GM23338 (cell line): ENCODE data around the gene SIL1. TPM values are rescaled to one million over a fixed set of nuclear protein-coding genes. Genes with fewer than 3 reads are reported as not detected.

Experiments
- ATAC-seq: fragments of 200-7000 bp; cut with Tn5 transposase; 3 replicates; pipeline ENCODE4 v1.9.1; 2020
- DNase-seq: peaks from one replicate; pipeline ENCODE4 v3.0.0-alpha.2; 2015; ENCODE audit warnings: low spot score
- H2AFZ ChIP-seq: fragments of 200-600 bp; sonication (generic); 2 replicates; pipeline ENCODE4 v1.8.0; 2016; ENCODE audit warnings: antibody characterized with exemption, mild to moderate bottlenecking, moderate library complexity
- H3F3A ChIP-seq: fragments of 200-600 bp; sonication (generic); replicated peaks from 2 replicates; pipeline ENCODE4 v1.8.0; 2017; ENCODE audit warnings: antibody characterized with exemption, mixed run types, low read depth
- H3K27ac ChIP-seq: fragments of 200-600 bp; sonication (generic); 2 replicates; pipeline ENCODE4 v1.6.1; 2016; ENCODE audit warnings: low read depth
- H3K27me3 ChIP-seq: fragments of 200-600 bp; sonication (generic); 2 replicates; pipeline ENCODE4 v1.8.0; 2016; ENCODE audit warnings: mild to moderate bottlenecking, mixed run types, moderate library complexity; ENCODE audit not compliant: insufficient read depth
- H3K36me3 ChIP-seq: fragments of 200-600 bp; sonication (generic); 2 replicates; pipeline ENCODE4 v1.8.0; 2016; ENCODE audit warnings: mild to moderate bottlenecking; ENCODE audit not compliant: insufficient read depth
- H3K4me1 ChIP-seq: fragments of 200-600 bp; sonication (generic); 2 replicates; pipeline ENCODE4 v1.8.0; 2016; ENCODE audit warnings: mild to moderate bottlenecking, moderate library complexity; ENCODE audit not compliant: insufficient read depth
- H3K4me2 ChIP-seq: fragments of 200-600 bp; sonication (generic); 2 replicates; pipeline ENCODE4 v1.7.1; 2017; ENCODE audit warnings: mixed run types
- H3K4me3 ChIP-seq: fragments of 200-600 bp; sonication (generic); 2 replicates; pipeline ENCODE4 v1.6.1; 2016; ENCODE audit warnings: mixed run types
- H3K79me2 ChIP-seq: fragments of 200-600 bp; sonication (generic); replicated peaks from 2 replicates; pipeline ENCODE4 v1.8.0; 2017; ENCODE audit warnings: mild to moderate bottlenecking; ENCODE audit not compliant: insufficient read depth
- H3K9me2 ChIP-seq: fragments of 200-600 bp; sonication (generic); 2 replicates; pipeline ENCODE4 v1.8.0; 2017; ENCODE audit not compliant: insufficient read depth
- H4K20me1 ChIP-seq: fragments of 200-600 bp; sonication (generic); replicated peaks from 2 replicates; pipeline ENCODE4 v1.8.0; 2017; ENCODE audit warnings: mild to moderate bottlenecking; ENCODE audit not compliant: insufficient read depth
- H3K27ac Mint-ChIP-seq: 2 replicates; pipeline ENCODE4 v1.8.0; 2020; ENCODE audit warnings: inconsistent platforms, mild to moderate bottlenecking, moderate library complexity, mixed read lengths
- H3K27me3 Mint-ChIP-seq: 3 replicates; pipeline ENCODE4 v1.8.0; 2022; ENCODE audit warnings: low read depth, mild to moderate bottlenecking, moderate library complexity, mixed read lengths, inconsistent platforms; ENCODE audit not compliant: insufficient read depth, poor library complexity
- H3K36me3 Mint-ChIP-seq: 3 replicates; pipeline ENCODE4 v1.8.0; 2021; ENCODE audit warnings: low read depth, mild to moderate bottlenecking, inconsistent platforms, moderate library complexity, mixed read lengths
- H3K4me1 Mint-ChIP-seq: 3 replicates; pipeline ENCODE4 v1.8.0; 2020; ENCODE audit warnings: mild to moderate bottlenecking, inconsistent platforms, mixed read lengths
- H3K4me3 Mint-ChIP-seq: 3 replicates; pipeline ENCODE4 v1.8.0; 2021; ENCODE audit warnings: moderate library complexity, mild to moderate bottlenecking, inconsistent platforms, mixed read lengths
- H3K9me3 Mint-ChIP-seq: 3 replicates; pipeline ENCODE4 v1.8.0; 2020; ENCODE audit warnings: moderate library complexity, mild to moderate bottlenecking, inconsistent platforms, mixed read lengths
- CREB1 ChIP-seq: fragments of 250-450 bp; sonication (Bioruptor Pico); IDR thresholded peaks from 2 replicates; pipeline ENCODE4 v1.5.0; 2020; ENCODE audit warnings: low read depth, mild to moderate bottlenecking, moderate library complexity
- ETS1 ChIP-seq: IDR thresholded peaks from 2 replicates; pipeline ENCODE4 v1.6.1; 2016; ENCODE audit warnings: antibody characterized with exemption
- EZH2 ChIP-seq: fragments of 200-600 bp; sonication (generic); IDR thresholded peaks from one replicate; pipeline ENCODE4 v1.8.0; 2017; ENCODE audit warnings: antibody characterized with exemption, mild to moderate bottlenecking, low read depth; ENCODE audit not compliant: unreplicated experiment
- EZH2phosphoT487 ChIP-seq: fragments of 200-600 bp; sonication (generic); IDR thresholded peaks from one replicate; pipeline ENCODE4 v1.8.1; 2018; ENCODE audit warnings: antibody characterized with exemption; ENCODE audit not compliant: unreplicated experiment
- JUNB ChIP-seq: IDR thresholded peaks from one replicate; pipeline ENCODE4 v1.6.1; 2016; ENCODE audit warnings: antibody characterized with exemption; ENCODE audit not compliant: unreplicated experiment
- NANOG ChIP-seq: IDR thresholded peaks from 2 replicates; pipeline ENCODE4 v1.6.1; 2016; ENCODE audit warnings: antibody characterized with exemption, borderline replicate concordance
- POLR2AphosphoS5 ChIP-seq: IDR thresholded peaks from 2 replicates; pipeline ENCODE4 v1.6.1; 2016; ENCODE audit warnings: antibody characterized with exemption, low read depth
- STAT1 ChIP-seq: IDR thresholded peaks from one replicate; pipeline ENCODE4 v1.6.1; 2016; ENCODE audit warnings: antibody characterized with exemption; ENCODE audit not compliant: unreplicated experiment
- ZNF114 ChIP-seq: fragments of 250-450 bp; sonication (Bioruptor Pico); IDR thresholded peaks from 2 replicates; pipeline ENCODE4 v1.5.0; 2020; ENCODE audit warnings: mild to moderate bottlenecking, moderate library complexity
- ZNF331 ChIP-seq: fragments of 250-450 bp; sonication (Bioruptor Pico); IDR thresholded peaks from 2 replicates; pipeline ENCODE4 v1.5.0; 2020; ENCODE audit warnings: low read depth, mild to moderate bottlenecking, moderate library complexity
- polyA plus RNA-seq: library from polyadenylated mRNA; unstranded; fragments of >200 nt; fragmentation: Nextera tagmentation; extraction: Ambion mirVana; gene quantifications from 2 replicates; pipeline ENCODE4 v1.2.1, GENCODE V29; 2016
- total RNA-seq: library from RNA; depleted of rRNA; stranded (reverse); fragments of >200 nt; shearing (Covaris generic); gene quantifications from 2 replicates; pipeline ENCODE4 v1.2.3, GENCODE V29; 2014
- TF ChIP-seq, protein P1 (sequence below): fragments of 250-450 bp; sonication (Bioruptor Pico); IDR thresholded peaks from 2 replicates; pipeline ENCODE4 v1.5.0; 2020; ENCODE audit warnings: mild to moderate bottlenecking, moderate library complexity
- TF ChIP-seq, protein P2 (sequence below): IDR thresholded peaks from one replicate; pipeline ENCODE4 v1.6.1; 2018; ENCODE audit warnings: antibody characterized with exemption; ENCODE audit not compliant: unreplicated experiment
- TF ChIP-seq, protein P3 (sequence below), 2 experiments: fragments of 200-600 bp in 1 of 2; sonication (generic) in 1 of 2; conservative IDR thresholded peaks; 2 replicates each; pipeline versions ENCODE4 v1.5.1 to v1.6.1; 2016 to 2017; ENCODE audit warnings: antibody characterized with exemption in 2 of 2, low read depth in 2 of 2, mild to moderate bottlenecking in 2 of 2, moderate library complexity in 1 of 2

Gene SIL1
- total and polyA plus RNA-seq, 2 experiments from 2014 or later = 5.5 to 5.9 TPM

DNA sequence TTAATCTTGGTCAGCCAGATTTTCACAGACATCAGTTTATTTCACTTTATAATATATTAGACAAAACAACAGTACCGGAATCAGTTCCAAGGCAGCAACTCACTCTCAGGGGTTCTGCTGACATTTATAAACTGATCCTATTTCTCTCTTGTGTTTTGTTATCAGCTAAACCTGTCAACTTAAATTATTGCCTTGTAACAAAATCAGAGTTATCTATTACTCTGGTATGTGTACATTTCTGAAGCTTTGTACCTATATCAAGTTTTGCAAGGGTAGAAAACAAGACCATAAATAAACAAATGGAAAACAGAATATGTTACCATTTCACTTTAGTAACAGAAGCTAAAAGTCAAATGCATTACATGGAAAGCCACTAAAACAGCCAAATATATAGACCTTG is 122.1 kb downstream of the SIL1 start:
- Histone ChIP-seq H3K4me2 (no peak overlapping the region), H3K36me3 (no peaks in the 10 kb centered on the region), H2AFZ (no peak overlapping the region), H3F3A (no peaks in the 10 kb centered on the region), H3K27me3 (no peaks in the 10 kb centered on the region), H3K4me1 (no peaks in the 10 kb centered on the region), H3K27ac (no peak overlapping the region), H3K9me2 (no peaks in the 10 kb centered on the region), H3K79me2 (no peaks in the 10 kb centered on the region), H3K4me3 (no peak overlapping the region), H4K20me1 (no peaks in the 10 kb centered on the region)
- Mint-ChIP-seq H3K27me3 (no peaks in the 10 kb centered on the region), H3K9me3 (no peaks in the 10 kb centered on the region), H3K4me3 (no peak overlapping the region), H3K36me3 (no peaks in the 10 kb centered on the region), H3K27ac (no peak overlapping the region), H3K4me1 (no peaks in the 10 kb centered on the region)
- DNase-seq = no peak
- no peak for ATAC-seq
- TF ChIP-seq EZH2 (no peak), JUNB (no peak), ZNF114 (CRISPR knock-in tag) (no peak), ETS1 (no peak), EZH2phosphoT487 (no peak), NANOG (no peak), CREB1 (CRISPR knock-in tag) (no peak), POLR2AphosphoS5 (no peak), STAT1 (no peak), ZNF331 (no peak)
- TF ChIP-seq, protein P1, sequence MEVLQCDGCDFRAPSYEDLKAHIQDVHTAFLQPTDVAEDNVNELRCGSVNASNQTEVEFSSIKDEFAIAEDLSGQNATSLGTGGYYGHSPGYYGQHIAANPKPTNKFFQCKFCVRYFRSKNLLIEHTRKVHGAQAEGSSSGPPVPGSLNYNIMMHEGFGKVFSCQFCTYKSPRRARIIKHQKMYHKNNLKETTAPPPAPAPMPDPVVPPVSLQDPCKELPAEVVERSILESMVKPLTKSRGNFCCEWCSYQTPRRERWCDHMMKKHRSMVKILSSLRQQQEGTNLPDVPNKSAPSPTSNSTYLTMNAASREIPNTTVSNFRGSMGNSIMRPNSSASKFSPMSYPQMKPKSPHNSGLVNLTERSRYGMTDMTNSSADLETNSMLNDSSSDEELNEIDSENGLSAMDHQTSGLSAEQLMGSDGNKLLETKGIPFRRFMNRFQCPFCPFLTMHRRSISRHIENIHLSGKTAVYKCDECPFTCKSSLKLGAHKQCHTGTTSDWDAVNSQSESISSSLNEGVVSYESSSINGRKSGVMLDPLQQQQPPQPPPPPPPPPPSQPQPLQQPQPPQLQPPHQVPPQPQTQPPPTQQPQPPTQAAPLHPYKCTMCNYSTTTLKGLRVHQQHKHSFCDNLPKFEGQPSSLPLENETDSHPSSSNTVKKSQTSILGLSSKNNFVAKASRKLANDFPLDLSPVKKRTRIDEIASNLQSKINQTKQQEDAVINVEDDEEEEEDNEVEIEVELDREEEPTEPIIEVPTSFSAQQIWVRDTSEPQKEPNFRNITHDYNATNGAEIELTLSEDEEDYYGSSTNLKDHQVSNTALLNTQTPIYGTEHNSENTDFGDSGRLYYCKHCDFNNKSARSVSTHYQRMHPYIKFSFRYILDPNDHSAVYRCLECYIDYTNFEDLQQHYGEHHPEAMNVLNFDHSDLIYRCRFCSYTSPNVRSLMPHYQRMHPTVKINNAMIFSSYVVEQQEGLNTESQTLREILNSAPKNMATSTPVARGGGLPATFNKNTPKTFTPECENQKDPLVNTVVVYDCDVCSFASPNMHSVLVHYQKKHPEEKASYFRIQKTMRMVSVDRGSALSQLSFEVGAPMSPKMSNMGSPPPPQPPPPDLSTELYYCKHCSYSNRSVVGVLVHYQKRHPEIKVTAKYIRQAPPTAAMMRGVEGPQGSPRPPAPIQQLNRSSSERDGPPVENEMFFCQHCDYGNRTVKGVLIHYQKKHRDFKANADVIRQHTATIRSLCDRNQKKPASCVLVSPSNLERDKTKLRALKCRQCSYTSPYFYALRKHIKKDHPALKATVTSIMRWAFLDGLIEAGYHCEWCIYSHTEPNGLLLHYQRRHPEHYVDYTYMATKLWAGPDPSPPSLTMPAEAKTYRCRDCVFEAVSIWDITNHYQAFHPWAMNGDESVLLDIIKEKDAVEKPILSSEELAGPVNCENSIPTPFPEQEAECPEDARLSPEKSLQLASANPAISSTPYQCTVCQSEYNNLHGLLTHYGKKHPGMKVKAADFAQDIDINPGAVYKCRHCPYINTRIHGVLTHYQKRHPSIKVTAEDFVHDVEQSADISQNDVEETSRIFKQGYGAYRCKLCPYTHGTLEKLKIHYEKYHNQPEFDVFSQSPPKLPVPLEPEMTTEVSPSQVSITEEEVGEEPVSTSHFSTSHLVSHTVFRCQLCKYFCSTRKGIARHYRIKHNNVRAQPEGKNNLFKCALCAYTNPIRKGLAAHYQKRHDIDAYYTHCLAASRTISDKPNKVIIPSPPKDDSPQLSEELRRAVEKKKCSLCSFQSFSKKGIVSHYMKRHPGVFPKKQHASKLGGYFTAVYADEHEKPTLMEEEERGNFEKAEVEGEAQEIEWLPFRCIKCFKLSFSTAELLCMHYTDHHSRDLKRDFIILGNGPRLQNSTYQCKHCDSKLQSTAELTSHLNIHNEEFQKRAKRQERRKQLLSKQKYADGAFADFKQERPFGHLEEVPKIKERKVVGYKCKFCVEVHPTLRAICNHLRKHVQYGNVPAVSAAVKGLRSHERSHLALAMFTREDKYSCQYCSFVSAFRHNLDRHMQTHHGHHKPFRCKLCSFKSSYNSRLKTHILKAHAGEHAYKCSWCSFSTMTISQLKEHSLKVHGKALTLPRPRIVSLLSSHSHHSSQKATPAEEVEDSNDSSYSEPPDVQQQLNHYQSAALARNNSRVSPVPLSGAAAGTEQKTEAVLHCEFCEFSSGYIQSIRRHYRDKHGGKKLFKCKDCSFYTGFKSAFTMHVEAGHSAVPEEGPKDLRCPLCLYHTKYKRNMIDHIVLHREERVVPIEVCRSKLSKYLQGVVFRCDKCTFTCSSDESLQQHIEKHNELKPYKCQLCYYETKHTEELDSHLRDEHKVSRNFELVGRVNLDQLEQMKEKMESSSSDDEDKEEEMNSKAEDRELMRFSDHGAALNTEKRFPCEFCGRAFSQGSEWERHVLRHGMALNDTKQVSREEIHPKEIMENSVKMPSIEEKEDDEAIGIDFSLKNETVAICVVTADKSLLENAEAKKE (CRISPR knock-in tag) = no peak
- TF ChIP-seq, protein P2, sequence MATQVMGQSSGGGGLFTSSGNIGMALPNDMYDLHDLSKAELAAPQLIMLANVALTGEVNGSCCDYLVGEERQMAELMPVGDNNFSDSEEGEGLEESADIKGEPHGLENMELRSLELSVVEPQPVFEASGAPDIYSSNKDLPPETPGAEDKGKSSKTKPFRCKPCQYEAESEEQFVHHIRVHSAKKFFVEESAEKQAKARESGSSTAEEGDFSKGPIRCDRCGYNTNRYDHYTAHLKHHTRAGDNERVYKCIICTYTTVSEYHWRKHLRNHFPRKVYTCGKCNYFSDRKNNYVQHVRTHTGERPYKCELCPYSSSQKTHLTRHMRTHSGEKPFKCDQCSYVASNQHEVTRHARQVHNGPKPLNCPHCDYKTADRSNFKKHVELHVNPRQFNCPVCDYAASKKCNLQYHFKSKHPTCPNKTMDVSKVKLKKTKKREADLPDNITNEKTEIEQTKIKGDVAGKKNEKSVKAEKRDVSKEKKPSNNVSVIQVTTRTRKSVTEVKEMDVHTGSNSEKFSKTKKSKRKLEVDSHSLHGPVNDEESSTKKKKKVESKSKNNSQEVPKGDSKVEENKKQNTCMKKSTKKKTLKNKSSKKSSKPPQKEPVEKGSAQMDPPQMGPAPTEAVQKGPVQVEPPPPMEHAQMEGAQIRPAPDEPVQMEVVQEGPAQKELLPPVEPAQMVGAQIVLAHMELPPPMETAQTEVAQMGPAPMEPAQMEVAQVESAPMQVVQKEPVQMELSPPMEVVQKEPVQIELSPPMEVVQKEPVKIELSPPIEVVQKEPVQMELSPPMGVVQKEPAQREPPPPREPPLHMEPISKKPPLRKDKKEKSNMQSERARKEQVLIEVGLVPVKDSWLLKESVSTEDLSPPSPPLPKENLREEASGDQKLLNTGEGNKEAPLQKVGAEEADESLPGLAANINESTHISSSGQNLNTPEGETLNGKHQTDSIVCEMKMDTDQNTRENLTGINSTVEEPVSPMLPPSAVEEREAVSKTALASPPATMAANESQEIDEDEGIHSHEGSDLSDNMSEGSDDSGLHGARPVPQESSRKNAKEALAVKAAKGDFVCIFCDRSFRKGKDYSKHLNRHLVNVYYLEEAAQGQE = no peak
- TF ChIP-seq, protein P3, sequence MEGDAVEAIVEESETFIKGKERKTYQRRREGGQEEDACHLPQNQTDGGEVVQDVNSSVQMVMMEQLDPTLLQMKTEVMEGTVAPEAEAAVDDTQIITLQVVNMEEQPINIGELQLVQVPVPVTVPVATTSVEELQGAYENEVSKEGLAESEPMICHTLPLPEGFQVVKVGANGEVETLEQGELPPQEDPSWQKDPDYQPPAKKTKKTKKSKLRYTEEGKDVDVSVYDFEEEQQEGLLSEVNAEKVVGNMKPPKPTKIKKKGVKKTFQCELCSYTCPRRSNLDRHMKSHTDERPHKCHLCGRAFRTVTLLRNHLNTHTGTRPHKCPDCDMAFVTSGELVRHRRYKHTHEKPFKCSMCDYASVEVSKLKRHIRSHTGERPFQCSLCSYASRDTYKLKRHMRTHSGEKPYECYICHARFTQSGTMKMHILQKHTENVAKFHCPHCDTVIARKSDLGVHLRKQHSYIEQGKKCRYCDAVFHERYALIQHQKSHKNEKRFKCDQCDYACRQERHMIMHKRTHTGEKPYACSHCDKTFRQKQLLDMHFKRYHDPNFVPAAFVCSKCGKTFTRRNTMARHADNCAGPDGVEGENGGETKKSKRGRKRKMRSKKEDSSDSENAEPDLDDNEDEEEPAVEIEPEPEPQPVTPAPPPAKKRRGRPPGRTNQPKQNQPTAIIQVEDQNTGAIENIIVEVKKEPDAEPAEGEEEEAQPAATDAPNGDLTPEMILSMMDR (conservative IDR thresholded peaks at IDR 0.05; ENCODE audit: low read depth in 2 of 2) = no peak
